GM18526 (cell line): Measurements from ENCODE around the gene SLC22A3.

Experiments used
- POLR2A ChIP-seq: IDR thresholded peaks from 3 replicates; pipeline ENCODE4 v1.6.1; 2011; ENCODE audit not compliant: insufficient read length; ENCODE audit errors: extremely low read depth

SLC22A3 gene

GRCh38 chr6:160358225-160359119 lies 10.3 kb downstream of the SLC22A3 start:
- no peak for TF ChIP-seq POLR2A

DNA sequence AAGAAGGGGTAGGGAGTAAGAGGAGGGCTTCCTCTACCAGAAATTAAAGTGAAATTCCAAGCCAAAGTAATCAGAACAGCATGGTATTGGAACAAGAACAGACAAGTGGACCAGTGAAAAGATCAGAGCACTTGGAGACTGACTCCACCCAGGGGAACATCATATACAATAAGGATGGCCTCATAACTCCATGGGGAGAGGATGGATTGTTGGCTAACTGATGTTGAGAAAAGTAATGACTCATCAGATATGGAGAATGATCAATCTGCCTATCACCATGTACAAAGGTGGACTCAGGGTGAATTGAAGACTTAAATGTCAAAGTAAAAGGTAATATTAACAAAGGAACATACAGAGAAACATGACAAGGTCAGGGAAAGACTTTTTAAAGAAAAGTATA lies 12.8 kb downstream of the SLC22A3 start:
- TF ChIP-seq POLR2A, result no peak

- no peak for TF ChIP-seq POLR2A
Observed at GRCh38 chr6:160362556-160362955, 14.4 kb downstream of the SLC22A3 start.

DNA sequence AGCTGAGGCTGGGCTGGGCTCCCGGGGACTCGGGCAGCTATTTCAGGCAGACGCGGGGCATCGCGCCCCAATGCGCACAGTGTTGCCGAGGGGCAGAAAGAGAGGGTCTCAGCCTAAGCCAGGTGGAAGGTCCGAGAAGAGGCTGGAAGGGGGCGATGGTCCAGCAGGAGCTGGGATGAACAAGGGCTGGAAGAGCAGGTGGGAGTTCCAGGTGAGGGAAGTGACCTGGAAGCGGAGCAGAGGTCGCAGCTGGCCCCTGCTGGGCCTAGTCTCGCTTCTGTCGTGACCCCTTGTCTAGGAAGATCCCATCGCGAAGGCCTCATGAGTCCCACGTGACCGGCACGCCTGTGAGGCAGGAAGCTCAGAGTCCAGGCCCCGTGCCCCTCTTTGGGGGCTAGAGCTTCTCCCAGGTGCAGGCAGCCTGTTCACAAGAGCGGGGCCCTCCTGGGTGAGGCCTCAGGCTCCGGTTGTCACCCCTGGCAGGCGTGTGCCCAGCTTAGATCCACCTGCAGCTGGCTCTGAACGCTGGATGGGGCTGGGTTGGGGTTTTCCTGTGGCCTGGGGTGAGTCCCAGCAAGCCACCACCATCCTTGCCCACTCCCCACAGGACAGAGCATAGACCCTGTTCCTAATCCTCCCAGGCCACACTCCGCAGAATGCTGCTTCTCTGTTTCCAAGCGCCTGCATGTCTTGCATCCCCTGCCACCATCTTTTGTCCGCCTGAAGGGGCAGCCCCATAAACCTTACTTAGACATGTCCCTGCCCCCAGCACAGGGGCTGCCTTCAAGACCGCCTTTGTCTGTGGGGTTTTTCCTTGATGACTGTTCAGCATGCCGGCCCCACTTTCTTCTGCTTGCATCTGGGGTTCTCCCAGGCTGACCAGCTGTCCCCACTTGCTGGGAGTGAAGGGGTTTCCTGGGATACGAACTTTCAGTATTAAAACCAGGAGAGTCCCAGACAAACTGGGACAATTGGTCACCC lies 15.1 kb downstream of the SLC22A3 start:
- TF ChIP-seq POLR2A, result no peak

DNA sequence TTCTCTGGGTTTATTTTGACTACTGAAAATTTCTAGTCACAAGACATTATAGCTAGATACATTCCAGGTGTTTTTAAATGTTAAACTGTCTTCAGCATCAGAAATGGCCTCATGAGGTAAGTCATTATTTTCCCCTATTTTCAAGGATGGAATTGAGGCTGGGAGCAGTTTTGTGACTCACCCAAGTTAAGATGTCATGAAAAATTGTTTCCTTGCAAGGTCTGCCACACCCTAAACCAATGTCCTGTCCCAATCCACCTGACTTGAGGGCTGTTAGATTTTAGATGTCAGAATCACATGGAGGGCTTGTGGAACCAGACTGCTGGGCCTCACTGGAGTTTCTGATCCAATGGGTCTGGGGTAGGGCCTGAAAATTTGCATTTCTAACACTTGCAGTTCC lies 16.9 kb downstream of the SLC22A3 start:
- TF ChIP-seq POLR2A, result no peak

DNA sequence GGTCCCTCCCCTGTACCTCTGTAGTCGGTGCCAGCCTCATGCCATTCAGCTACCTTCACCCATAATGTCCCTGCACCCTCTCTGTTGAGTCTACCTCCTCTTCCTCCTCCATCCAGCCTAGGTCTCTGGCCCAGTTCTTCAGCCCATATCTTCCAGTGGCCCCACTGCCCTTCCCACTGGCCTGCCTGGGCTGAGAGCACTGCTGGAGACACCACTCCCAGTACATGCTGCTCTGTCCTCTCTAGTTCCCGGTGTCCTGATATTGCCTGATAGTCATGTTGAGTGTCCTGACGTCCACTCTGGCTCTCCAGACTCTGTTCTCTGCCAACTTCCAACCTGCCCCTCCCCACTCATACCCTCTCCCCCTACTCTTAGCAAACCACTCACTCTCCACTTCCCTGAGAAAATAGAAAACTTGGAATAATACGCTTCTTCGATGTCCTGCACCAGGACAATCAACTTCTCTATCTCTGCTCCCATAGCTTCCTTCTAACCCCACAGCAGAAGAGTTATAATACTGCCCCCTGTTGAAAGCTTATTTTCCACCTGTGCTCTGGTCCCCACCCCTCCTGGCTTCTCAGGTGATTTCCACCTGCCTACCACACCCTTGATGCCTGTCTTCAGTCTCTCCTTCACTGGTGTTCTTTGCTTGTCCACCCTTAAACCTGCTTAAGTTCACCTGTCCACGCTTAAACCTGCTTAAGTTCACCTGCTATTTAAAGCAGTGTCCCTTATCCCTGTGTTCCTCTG lies 19.8 kb downstream of the SLC22A3 start:
- no peak for TF ChIP-seq POLR2A

DNA sequence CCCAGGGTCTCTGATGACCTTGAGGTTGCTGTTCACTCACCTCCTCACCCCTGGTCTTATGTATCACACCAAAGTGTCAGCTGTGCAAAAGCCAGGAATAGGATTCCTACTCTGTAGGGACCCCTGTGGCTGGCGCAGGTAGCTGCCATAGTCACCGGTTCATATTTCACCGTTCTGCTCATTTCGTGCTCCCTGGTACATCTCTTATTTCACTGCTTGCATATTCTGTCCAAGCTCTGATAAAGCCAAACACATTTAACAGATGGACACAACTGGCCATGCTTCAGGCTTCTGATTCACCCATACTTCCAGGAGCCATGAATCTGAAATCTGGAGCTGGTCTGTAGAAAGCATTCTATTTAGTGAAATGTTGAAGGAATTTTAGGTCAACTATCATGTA lies 20.5 kb downstream of the SLC22A3 start:
- TF ChIP-seq POLR2A, result no peak

GRCh38 chr6:160374836-160375560 lies 26.8 kb downstream of the SLC22A3 start:
- TF ChIP-seq POLR2A, result no peak

DNA sequence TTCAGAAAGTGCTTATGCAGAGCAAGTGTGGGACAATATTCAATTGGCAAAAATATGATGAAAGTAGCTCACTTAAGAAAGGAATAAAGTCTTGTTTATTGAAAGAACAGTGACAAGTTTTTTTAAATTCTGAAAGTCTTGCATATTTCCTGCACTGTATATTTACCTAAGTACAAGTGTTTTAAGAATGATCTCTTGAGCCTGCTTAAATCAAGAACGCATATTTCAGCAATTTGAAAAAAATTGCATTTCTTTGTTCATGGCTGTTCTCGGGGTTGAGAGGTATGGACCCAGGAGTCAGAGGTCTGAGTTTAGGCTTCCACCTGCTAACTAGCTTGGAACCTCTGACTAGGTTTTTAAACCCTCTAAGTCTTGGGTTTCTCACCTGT lies 27.4 kb downstream of the SLC22A3 start:
- no peak for TF ChIP-seq POLR2A

GRCh38 chr6:160376445-160376844 lies 28.3 kb downstream of the SLC22A3 start:
- TF ChIP-seq POLR2A, result no peak

- TF ChIP-seq POLR2A, result no peak
Observed at GRCh38 chr6:160378218-160378617, 30.0 kb downstream of the SLC22A3 start.

- TF ChIP-seq POLR2A, result no peak
Observed at GRCh38 chr6:160378882-160379281, 30.7 kb downstream of the SLC22A3 start.

DNA sequence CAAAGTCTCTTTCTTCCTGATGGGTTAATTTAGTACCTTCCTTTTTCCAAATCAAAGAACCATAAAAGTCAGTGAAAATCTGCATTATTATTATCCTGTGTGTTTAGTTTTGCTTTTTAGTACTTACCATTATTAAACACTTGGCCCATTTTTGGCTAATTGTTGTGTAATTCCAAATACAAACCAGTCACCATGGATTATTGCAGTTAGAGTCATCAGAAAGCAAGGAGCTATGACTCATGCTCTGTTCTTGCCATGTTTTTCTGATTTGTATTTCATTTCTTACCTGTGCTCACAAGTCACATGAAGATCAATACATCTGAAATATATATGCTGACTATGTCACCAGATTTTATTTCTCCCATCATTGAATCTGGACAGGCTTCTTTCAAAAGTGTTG lies 31.3 kb downstream of the SLC22A3 start:
- TF ChIP-seq POLR2A, result no peak

DNA sequence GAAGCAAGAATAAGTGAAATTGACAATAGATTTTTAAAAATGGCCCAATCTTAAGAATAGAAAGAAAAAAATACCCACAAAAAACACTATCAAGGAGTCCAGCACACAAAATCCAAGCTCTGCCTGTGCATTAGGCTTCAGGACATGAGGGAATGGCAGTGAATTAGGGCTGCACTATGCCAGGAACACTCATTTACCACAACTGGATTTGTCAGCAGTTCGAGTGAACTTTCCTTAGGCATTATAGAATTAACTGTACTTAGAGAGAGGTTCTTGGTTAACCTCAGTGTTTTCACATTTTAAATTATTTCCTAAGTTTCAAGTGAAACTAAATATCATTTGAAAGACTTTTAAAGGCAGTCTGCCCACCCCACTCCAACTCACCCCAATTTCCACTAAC lies 34.8 kb downstream of the SLC22A3 start:
- TF ChIP-seq POLR2A, result no peak
